Stimulated activated naive CD4-positive, alpha-beta T cell treated with Interleukin-2 at 50 U/mL for 16 hours (primary cell): ENCODE measurements around the gene STX12.
"Not testable (repeated sequence)": the region's sequence is repeated elsewhere in the genome, so short reads cannot be mapped to it uniquely, and the experiment has no call there.

Experiments
- DNase-seq: peaks from one replicate; lab custom pipeline; 2025; lab: John Stamatoyannopoulos, UW

Gene STX12

DNA sequence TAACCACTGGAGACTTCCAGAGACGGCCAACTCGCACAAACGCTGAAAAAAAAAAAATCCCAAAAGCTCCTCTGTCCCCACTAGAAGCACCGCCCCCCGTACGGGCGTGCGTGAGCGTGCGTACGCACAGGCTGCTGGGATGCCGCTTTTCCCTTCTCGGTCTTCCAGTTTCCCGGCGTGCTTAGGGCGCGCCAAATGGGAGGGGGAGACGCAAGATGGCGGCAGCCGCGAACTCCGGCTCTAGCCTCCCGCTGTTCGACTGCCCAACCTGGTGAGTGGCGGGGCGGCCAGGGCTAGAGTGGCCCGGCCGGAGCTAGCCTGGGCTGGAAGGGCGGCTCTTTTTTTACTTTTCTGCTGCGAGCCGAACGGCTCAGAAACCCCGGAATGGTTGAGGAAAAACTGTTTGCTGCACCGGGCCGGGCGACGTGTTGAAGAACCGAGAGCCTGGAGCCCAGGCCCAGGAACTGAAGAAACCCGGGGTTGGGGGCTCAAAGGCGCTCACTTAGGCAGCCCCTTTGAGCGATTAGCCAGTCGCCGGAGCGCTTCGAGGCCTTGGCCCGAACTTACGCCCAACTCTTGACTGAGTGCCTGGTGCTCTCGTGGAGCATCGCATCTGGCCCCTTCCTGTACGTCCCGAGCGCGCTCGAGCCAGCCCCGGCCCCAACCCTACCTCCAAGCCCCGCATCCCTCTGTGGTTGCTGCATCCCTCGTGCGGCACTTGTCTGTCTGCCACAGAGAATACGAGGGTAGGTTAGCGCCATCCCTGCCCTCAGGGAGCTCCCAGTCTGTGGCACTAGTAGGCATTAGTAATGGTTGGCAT is 57.8 kb downstream of the STX12 start, which contains the start of gene PPP1R8:
PPP1R8 (plus strand) TSS at position 162 of the 820 bp plus-strand sequence; CDS start at position 216, 54 bp downstream.
- DNase-seq, result peak; percentile 90

DNA sequence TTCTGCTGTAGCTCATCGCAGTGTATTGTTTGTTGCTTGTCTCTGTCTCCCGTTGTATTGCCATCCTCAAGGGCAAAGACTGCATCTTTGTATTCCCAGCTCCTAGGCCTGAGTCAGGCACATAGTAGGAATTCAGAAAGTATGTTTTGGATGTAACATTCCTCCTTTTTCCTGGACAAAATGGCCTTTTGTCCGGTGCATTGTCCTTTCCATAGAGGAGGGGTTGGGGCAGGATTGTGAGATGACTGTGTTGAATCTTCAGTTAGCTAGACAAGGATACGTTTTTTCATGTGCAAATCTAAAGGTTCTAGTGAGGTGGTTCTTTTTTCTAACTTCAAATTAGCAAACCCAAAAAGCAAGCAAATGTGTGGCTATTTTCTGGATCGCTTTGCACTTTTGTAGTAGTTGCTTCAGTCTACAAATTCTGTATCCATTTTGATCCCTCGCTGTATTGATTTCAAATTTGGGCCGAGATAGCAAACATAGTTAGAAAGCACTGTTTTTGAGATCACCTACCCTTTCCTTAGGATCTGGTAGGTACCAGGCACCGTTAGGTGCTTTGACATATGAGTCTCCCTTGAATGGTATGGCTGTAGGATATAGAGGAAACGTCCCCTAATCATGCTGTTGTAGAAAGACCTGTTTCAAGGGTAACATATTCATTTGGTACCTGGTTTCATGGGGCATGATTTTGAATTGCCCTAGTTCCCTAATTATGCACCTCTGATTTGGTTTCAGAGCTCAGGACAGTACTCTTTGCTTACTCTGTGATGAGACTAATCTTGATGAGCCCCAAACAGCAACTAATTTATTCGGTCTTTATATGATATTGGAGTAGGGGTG is 58.8 kb downstream of the STX12 start:
- DNase-seq, result no peak

DNA sequence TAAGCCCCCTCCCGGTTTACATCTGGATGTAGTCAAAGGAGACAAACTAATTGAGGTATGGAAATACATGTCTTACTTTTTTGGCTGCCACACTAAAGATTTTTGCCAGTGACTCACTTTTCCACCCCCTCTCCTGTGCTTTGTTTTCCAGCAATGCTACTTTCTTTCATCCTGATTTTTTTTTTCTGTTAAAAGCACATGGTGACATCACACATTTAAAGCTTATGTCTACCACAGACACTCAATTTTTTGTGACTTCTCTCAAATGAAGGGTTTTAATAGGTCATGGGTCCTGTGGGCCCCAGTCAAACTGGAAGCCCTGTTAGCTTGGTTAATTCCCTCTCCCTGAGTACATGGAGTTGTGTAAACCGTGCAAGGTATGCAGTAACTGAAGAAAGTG is 59.7 kb downstream of the STX12 start:
- DNase-seq, result no peak

DNA sequence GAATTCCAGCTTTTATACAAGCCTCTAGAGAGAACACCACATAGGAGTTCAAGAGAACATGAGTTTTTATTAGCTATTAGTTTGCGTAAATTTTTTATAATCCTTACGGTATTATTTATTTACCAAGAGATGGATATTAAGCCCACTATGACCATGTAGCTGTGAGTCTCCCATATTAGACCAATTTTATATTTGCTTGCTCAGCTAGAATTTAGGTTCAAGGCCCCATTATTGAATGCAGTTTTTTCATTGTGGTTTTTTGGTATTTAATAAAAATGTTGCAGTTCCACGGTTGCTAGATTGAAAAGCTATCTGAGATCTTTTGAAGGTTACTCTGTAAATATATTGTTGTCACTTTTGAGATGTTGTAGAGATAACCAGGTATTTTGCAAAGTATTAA is 60.5 kb downstream of the STX12 start:
- no peak for DNase-seq

DNA sequence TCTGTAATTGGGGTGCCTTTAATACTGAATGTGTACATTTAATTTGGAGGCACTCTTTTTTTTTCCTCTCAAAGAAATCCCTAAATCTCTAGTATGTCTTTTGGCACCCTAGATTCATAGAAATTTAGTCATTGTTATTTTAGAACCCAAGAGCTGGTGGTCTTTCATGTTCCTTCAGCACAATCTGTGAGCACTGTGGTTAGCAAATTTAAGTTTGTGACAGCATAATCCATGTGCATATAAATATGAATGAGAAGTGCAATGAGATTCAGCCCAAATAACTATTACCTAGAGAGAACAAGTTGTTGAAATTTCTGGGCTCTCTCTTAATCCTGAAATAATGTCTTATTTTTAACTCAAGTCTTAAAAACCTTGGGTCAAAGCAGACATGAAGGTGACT is 62.0 kb downstream of the STX12 start:
- no peak for DNase-seq

DNA sequence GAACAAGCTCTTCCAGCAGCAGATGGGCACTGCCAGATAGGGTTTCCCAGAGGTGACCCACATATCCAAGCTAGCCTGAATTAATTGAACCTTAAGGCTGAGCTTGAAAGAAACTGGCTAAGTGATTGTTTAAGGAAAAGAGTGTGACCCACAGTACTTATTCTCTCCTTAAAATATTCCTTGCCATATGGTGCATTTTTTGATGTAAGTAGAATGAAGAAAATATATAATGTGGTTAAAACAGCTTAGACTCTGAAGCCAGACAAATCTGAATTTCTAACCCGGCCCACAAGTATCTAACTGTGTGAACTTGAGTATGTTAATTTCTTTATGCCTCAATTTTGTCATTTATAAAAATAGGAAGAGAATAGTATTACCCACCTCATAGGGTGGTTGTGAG is 62.5 kb downstream of the STX12 start:
- DNase-seq, result no peak

DNA sequence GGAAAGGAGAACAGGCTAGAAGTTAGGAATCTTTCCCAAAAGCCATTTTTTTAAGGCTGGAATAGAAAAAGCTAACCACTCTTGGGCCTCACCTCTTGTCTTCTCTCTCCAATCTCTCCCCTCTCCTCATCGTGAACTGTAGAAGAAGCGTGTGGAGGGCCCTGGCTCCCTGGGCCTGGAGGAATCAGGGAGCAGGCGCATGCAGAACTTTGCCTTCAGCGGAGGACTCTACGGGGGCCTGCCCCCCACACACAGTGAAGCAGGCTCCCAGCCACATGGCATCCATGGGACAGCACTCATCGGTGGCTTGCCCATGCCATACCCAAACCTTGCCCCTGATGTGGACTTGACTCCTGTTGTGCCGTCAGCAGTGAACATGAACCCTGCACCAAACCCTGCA is 76.9 kb downstream of the STX12 start:
- no peak for DNase-seq

DNA sequence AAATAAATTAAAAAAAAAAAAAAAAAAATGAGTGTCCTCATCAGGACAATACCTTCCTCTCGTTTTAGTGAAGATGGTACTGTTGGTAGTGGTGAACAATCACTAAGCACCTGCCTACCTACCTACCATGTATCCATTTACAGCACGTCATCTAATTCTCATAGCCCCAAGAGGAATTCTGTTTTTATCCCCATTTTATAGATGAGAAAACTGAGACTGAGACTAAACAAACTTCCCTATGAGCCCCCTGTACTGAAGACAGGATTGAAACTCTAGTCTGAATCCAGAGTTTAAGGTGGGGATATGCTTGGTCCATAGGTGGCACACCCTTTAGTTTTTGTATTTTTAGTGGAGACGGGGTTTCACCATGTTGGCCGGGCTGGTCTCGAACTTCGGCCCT is 82.1 kb downstream of the STX12 start:
- no peak for DNase-seq

DNA sequence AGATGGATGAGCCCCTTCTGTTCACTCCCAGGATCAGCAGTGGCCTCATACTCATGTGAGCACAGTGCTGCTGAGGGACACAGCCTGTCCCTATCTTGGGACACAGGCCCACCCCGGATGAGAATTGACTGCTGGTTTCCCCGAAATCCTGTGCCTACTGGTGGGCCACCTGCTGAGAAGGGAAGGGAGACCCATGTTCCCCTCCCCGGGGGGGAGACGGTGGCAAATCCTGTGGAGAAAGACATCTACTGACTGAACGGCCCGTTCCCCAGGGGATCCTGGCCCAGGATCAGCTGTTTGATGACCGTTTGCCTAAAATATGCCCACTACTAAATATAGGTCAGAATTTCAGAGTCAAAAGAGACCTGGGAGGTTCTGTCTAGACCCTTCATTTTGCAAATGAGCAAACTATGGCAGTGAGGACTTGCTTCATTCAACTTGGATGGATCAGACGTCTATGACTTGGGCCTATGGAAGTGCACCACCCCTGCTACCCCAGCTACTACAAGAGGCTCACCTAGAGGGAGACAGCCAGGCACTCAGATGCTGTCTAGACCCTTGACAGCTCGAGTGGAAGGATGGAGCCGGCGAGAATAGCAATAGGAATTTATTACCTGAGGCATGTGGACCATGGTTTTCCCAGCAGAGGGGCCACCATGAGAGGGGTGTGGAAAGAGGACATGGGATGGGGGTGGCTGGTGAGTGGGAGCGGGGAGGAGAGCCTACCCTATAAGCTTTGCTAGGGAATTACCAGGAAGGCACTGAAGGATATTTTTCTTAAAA is 83.7 kb downstream of the STX12 start:
- no peak for DNase-seq

DNA sequence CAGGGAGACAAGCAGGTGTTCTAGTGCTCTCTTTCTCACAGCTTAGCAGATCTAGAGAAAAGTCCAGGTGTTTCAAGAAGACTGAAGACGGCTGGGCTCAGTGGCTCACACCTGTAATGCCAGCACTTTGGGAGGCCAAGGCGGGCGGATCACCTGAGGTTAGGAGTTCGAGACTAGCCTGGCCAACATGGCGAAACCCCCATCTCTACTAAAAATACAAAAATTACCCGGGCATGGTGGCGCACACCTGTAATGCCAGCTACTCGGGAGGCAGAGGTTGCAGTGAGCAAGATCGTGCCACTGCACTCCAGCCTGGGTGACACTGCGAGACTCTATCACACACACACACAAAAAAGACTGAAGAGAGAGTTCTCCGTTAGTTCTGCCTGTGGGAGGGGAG is 84.5 kb downstream of the STX12 start:
- DNase-seq, result not testable (repeated sequence)

DNA sequence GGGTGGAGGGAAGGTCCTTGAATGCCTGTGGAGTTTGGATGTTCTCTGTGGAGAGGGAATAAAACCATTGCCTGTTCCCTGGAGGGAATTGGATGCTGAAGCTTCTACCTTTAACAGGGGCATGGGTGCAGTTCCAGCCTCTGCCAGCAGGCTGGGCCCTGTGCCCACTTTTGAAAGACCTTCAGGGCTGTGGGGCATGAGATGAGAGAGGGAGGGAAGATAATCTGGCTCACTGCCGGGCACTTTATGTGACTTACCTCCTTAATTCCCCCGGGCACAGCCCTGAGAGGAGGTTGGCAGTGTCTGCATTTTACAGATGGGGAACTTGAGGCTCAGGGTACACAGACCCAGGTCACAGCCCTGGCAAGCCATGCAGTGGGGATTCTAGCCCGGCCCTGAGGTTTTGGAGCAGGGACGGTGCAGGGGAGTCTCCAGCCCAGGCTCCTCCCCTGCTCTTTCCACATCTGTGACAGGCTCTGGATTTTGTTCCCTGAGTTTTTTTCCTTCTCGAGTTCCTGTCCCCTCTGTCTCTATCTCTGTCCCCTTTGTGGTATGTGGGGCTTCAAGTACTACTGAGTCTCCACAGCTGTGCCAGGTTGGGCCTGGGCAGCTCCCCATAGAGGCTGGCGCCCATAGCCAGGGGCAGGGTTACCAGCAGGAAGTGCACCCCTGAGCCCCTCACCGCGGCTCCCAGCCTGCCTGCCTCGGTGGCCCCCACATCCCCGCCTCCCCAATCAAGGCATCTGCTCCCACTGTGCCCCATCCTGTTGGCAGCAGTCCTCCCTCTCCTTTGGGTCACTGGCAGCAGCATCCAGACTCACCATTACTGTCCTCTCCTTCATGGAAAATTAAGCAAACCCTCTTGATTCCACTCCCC is 85.3 kb downstream of the STX12 start:
- peak; percentile 70 for DNase-seq

DNA sequence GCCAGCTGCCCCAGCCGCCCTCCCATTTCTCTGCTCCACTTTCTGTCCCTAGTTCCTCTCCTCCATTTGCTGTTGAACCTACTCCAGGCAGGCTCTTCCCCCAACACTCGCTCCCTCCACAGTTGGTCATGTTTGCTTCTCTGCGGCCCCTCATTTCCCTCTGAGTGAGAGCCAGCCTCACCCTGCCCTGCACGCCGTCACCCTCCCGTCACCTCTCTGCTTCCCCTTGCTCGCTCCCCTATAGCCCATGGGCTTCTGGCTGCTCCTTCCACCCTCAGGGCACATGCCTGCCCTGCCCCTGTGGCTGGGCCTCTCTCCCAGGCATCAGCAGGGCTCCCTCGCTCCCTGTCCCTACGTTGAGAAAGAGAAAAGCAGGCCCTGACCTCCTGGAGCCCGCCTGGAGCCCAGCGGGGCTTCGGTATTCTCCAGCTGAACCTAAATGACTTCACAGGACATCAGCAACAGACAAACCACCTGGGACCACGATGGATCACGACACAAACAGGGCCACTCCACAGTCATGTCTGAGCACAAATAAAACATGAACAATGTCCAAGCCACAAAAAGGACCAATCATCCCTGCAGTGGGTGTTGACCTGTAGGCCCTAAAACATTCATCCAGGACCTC is 86.0 kb downstream of the STX12 start:
- no peak for DNase-seq

DNA sequence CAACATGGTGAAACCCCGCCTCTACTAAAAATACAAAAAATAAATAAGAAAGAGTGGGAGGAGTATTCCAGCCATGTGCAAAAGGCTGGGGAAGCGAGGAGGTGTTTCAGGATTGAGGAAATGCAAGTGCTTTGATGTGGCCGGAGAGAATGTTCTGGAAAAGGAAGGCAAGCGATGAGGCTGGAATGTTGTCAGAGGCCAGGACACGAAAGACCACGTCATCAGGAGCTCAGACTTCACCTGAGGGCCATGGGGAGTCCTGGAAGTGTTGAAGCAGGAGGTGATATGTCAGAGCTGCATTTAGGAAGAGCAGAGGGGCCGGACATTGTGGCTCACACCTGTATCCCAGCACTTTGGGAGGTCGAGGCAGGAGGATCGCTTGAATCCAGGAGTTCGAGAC is 88.4 kb downstream of the STX12 start:
- no peak for DNase-seq

DNA sequence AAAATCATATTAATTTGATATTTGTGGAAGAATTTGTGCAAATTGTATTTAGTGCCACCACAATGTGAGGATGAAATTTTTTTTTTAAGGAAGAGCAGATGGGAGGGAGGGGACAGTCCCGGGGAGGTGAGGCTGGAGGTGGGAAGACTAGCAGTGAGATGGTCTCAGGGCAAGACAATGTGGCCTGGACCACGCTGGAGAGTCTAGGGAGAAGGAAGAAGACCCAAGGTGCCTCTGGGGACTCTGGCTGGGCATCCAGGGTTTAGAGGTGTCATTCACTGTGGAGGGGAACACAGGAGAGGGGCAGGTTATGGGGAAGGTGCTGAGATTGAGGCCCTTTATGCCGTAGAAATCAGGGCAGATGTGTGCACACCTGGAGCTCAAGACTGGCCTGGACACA is 89.0 kb downstream of the STX12 start:
- no peak for DNase-seq

DNA sequence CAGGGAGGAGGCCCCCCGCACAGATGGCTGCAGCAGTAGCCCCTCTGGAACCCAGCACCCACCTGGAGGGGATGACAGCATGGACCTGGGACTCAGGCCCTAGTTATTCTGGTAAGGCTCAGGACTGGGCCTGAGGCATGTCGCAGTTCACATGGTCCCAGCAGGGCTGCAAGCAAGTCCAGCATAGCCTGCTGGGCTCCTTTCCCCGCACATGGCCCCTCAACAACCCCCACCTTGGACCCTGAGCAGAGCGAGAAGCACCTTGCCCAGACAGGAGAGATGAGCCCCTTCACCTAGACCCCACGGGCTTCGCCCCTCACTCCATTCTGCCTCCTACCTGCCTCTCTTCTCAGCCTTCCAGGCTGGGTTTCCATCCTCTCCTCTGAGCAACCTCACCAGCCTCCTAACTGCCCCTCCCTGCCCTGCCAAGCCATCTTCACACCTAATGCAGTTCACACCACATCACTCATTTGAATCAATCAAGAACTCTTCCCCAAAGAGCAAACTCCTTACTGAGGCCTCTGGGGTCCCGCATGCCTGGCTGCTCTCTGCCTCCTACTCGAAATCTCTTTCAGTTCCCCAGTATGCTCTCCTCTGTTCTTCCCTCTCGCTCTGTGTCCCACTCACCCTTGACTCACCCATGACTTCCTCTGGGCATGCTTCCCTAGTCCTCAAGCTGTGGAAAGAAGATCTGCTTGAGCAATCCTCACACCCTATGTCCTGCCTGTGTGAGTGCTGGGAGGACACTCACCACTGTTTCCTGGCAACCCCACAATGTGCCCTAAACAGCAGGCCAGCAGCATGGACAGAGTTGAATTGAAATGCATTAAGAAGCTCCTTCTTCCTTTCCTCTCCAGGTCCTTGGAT is 89.9 kb downstream of the STX12 start:
- DNase-seq, result no peak

DNA sequence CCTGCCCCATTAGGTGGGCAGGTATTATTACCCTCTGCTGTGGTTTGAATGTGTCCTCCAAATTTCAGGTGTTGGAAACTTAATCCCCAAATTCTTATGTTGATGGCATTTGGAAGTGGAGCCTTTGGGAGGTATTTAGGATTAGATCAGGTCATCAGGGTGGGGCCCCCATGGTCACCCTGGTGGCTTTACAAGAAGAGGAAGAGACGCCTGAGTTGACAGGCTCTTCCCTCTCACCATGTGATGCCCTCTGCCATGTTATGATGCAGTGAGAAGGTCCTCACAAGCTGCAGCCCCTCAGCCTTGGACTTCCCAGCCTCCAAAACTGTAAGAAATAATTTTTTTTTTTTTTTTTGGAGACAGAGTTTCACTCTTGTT is 90.5 kb downstream of the STX12 start:
- DNase-seq, result no peak

DNA sequence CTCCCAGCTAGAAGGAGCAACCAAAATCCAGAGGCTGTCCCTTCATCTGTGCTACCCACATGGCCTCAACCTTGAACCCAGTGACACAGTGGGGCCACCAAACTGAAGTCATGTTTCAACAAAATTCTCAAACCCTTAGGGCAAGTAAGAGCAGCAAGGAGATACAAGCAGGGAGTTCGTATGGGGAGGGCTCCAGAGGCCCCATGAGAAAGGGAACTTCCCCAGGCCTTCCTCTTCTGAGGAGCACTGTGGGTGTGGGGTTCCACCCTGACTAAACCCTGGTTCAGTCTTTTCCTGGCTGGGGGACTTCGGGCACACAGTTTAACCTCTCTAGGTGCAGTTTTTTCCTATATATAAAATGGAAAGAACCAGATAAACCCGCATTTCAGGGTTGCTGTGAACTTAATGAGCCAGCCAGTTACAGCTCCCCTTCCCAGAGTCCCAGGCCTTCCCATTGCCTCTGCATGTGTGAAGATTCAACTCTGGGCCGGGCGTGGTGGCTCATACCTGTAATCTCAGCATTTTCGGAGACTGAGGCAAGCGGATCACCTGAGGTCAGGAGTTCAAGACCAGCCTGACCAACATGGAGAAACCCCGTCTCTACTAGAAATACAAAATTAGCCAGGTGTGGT is 91.4 kb downstream of the STX12 start:
- DNase-seq, result peak; percentile 15

DNA sequence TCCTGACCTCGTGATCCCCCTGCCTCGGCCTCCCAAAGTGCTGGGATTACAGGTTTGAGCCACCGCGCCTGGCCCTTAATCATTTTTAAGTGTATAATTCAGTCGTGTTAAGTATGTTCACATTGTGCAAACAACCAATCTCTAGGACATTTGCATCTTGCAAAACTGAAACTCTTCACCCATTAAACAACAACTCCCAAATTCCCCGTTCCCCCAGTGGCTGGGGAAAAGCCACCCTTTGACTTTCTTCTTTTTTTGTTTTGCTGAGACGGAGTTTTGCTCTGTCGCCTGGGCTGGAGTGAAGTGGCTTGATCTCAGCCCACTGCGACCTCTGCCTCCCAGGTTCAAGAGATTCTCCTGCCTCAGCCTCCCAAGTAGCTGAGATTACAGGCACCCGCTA is 92.8 kb downstream of the STX12 start:
- DNase-seq, result no peak

DNA sequence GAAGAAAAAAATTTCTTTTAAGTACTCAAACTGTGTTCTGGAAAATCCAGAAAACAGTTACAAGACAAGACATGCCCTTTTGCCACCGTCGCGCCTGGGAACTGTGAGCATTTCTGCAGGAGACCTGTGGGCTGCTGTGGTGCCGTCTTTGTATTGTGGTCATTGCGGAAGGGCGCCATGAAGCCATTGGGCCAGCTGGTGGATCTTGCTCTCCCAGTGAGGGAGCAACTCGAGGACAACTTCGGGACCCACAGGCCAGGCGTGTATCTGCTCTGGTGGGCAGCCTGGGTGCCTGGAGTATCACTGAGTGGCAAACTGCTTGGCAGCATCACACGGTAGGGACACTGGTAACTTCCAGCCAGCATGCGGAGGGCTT is 95.5 kb downstream of the STX12 start:
- DNase-seq, result no peak
